ENCODE results near the gene CRLF1.
A peak's percentile ranks its signal among the peaks of the same experiment; 100 is the strongest.

Gene CRLF1

GRCh38 chr19:18594096-18594823 is 12.3 kb downstream of the CRLF1 start (continued):
- peak; percentile 80 for TF ChIP-seq ZBTB10 (tag by site-specific recombination; IDR thresholded peaks at IDR 0.05)
- peak; percentile 78 for TF ChIP-seq SP2 (tag by site-specific recombination; IDR thresholded peaks at IDR 0.05)
- no peak for TF ChIP-seq ZNF302 (tag by site-specific recombination; IDR thresholded peaks at IDR 0.05; ENCODE audit: low read depth)
- TF ChIP-seq HIC1 (tag by site-specific recombination; IDR thresholded peaks at IDR 0.05), result no peak
- TF ChIP-seq HOXC10 (CRISPR knock-in tag; IDR thresholded peaks at IDR 0.05), result no peak
- no peak for TF ChIP-seq BCL11A (tag by site-specific recombination; IDR thresholded peaks at IDR 0.05; ENCODE audit: low read depth)
- TF ChIP-seq ZNF24 (tag by site-specific recombination; IDR thresholded peaks at IDR 0.05), result no peak
- TF ChIP-seq ZNF398 (tag by site-specific recombination; IDR thresholded peaks at IDR 0.05), result peak; percentile 96
- peak; percentile 53 for TF ChIP-seq ZFHX2 (tag by site-specific recombination; conservative IDR thresholded peaks at IDR 0.05)
- no peak for TF ChIP-seq AEBP2 (tag by site-specific recombination; IDR thresholded peaks at IDR 0.05; ENCODE audit: borderline replicate concordance)
- TF ChIP-seq ZNF654 (tag by site-specific recombination; IDR thresholded peaks at IDR 0.05; ENCODE audit: low read depth), result peak; percentile 25; the same call in 1 of the 2 replicates
- no peak for TF ChIP-seq SCRT2 (tag by site-specific recombination; IDR thresholded peaks at IDR 0.05)
- no peak for TF ChIP-seq ZNF146 (tag by site-specific recombination; IDR thresholded peaks at IDR 0.05)
- no peak for TF ChIP-seq TSHZ1 (tag by site-specific recombination; IDR thresholded peaks at IDR 0.05; ENCODE audit: borderline replicate concordance)
- TF ChIP-seq ZNF26 (tag by site-specific recombination; IDR thresholded peaks at IDR 0.05), result no peak
- TF ChIP-seq ZNF341 (tag by site-specific recombination; IDR thresholded peaks at IDR 0.05; ENCODE audit: low read depth), result peak; percentile 44; the same call in 1 of the 2 replicates
- no peak for TF ChIP-seq ZNF664 (tag by site-specific recombination; IDR thresholded peaks at IDR 0.05)
- TF ChIP-seq ZBTB6 (tag by site-specific recombination; IDR thresholded peaks at IDR 0.05), result peak; percentile 67
- TF ChIP-seq KLF8 (tag by site-specific recombination; IDR thresholded peaks at IDR 0.05), result no peak
- TF ChIP-seq ZBTB8A (tag by site-specific recombination; IDR thresholded peaks at IDR 0.05), result peak; percentile 98
- peak; percentile 51; the same call in 1 of the 2 replicates for TF ChIP-seq ZBTB44 (tag by site-specific recombination; IDR thresholded peaks at IDR 0.05)
- TF ChIP-seq ZIC2 (tag by site-specific recombination; IDR thresholded peaks at IDR 0.05), result peak; percentile 93
